GM10266 (cell line): Measurements from ENCODE around the gene FHL1.
A peak's percentile ranks its signal among the peaks of the same experiment; 100 is the strongest.

Experiments
- DNase-seq: peaks from one replicate; pipeline ENCODE4 v3.0.0; 2012; ENCODE audit errors: extremely low spot score
- CTCF ChIP-seq: IDR thresholded peaks from 2 replicates; pipeline ENCODE4 v1.5.1; 2012; ENCODE audit warnings: mild to moderate bottlenecking, low read depth; ENCODE audit not compliant: control insufficient read depth, insufficient read depth; ENCODE audit errors: missing control alignments

The FHL1 gene

GRCh38 chrX:136251041-136251991, 104.0 kb downstream of the FHL1 start, which contains the start of gene MAP7D3:
TSS of gene MAP7D3 (minus strand) at chrX:136251400. CDS start at chrX:136251358, 42 bp downstream.
- no peak for TF ChIP-seq CTCF
- peak; percentile 87 for DNase-seq

GRCh38 chrX:136255541-136255940, 108.2 kb downstream of the FHL1 start:
- no peak for DNase-seq
- TF ChIP-seq CTCF: no peak

- no peak for TF ChIP-seq CTCF
- DNase-seq: no peak
Observed at GRCh38 chrX:136256026-136256425, 108.7 kb downstream of the FHL1 start.

- DNase-seq: no peak
- no peak for TF ChIP-seq CTCF
Observed at GRCh38 chrX:136258951-136259350, 111.6 kb downstream of the FHL1 start.

- DNase-seq: no peak
- no peak for TF ChIP-seq CTCF
Observed at GRCh38 chrX:136259543-136259942, 112.2 kb downstream of the FHL1 start.

- no peak for TF ChIP-seq CTCF
Observed at GRCh38 chrX:136260776-136261175, 113.4 kb downstream of the FHL1 start.

More at GRCh38 chrX:136260776-136261175, 113.4 kb downstream of the FHL1 start:
- no peak for DNase-seq
